Activated CD8-positive, alpha-beta T cell treated with anti-CD3 and anti-CD28 coated beads, Interleukin-2, amount 10 ng/mL, durations not matched to agents 7 days and 5 days (primary cell): ENCODE data around the gene DHRS7C. TPM values are rescaled to one million over a fixed set of nuclear protein-coding genes. Genes with fewer than 3 reads are reported as not detected.
"Not testable (repeated sequence)": the region's sequence is repeated elsewhere in the genome, so short reads cannot be mapped to it uniquely, and the experiment has no call there.

Source experiments
- ATAC-seq: fragments of 150-1000 bp; cut with Tn5 transposase; one replicate; pipeline ENCODE4 v1.10.0; 2021; ENCODE audit warnings: moderate library complexity
- CTCF ChIA-PET: fragments of 350-600 bp; sonication (Branson Sonifier 250); formaldehyde crosslinking; loops from one replicate; lab custom pipeline; 2021; ENCODE audit warnings: antibody characterized with exemption; lab: Charles Lee
- POLR2A ChIA-PET: fragments of 350-600 bp; sonication (Branson Sonifier 250); formaldehyde crosslinking; loops from one replicate; lab custom pipeline; 2021; ENCODE audit warnings: antibody characterized with exemption; lab: Charles Lee
- DNase-seq: peaks from one replicate; pipeline ENCODE4 v3.0.0-alpha.2; 2020
- H3K27ac Mint-ChIP-seq: one replicate; pipeline ENCODE4 v1.8.0; 2021; ENCODE audit warnings: mild to moderate bottlenecking, mixed read lengths
- H3K27me3 Mint-ChIP-seq: one replicate; pipeline ENCODE4 v1.8.0; 2021; ENCODE audit warnings: low read depth, mixed read lengths
- H3K36me3 Mint-ChIP-seq: one replicate; pipeline ENCODE4 v1.8.0; 2021; ENCODE audit warnings: low read depth, mixed read lengths
- H3K4me1 Mint-ChIP-seq: one replicate; pipeline ENCODE4 v1.8.0; 2021; ENCODE audit warnings: low read depth, mixed read lengths
- H3K4me3 Mint-ChIP-seq: one replicate; pipeline ENCODE4 v1.8.0; 2021; ENCODE audit warnings: mild to moderate bottlenecking, mixed read lengths
- H3K9me3 Mint-ChIP-seq: one replicate; pipeline ENCODE4 v1.8.0; 2022; ENCODE audit warnings: mixed read lengths; ENCODE audit not compliant: insufficient read depth
- total RNA-seq, 2 experiments: library from RNA; stranded (reverse); gene quantifications; one replicate each; pipeline ENCODE4 v1.2.3, GENCODE V29; 2021

Gene DHRS7C
- total RNA-seq, 2 experiments from 2014 or later, result not detected

DNA sequence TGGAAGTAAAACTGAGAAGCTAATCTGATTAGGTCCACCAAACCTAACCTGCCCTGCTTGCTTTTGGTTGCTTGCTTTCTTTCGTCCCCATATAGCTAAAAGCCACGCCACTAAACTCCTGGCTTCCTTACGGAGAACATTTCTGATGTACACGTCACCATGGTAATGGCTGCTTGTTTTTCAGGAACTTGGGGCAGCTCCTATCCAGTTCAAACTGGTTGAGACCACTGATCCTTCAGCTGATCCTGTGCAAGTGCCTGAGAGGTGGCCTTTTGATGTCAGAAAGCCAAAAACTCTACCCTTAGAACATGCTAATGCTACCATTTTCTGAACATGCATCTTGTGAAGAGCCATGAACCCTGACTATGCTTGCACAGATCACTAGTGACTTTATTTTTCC lies 14.4 kb upstream of the DHRS7C start:
- Mint-ChIP-seq H3K27ac (no peak overlapping the region), H3K4me3 (no peak overlapping the region), H3K4me1 (no peaks in the 10 kb centered on the region), H3K36me3 (no peaks in the 10 kb centered on the region), H3K27me3 (no peaks in the 10 kb centered on the region), H3K9me3 (no peaks in the 10 kb centered on the region)
- CTCF ChIA-PET, result no interaction called here
- POLR2A ChIA-PET, result no interaction called here
- ATAC-seq (no peak), DNase-seq (no peak)

DNA sequence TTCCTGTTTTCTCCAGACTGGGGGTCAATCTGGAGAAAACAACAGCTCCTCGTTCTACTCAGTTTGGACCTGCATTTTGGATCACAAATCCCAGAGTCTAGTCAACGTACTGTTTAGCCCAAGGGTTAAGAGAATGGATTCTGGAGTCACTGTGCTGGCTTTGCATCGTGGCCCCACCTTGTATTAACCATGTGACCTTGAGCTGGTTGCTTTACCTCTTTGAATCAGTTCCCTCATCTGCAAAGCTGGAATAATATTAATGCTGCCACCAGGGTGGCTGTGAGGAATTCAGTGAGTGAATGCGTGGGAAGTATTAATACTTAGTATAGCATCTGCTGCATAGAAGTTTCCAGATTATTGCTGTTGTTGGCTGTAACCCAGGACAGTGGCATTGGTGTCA lies 11.3 kb upstream of the DHRS7C start:
- DNase-seq, result no peak
- no peaks in the 10 kb centered on the region for H3K4me1 Mint-ChIP-seq
- H3K9me3 Mint-ChIP-seq, result no peaks in the 10 kb centered on the region
- CTCF ChIA-PET, result no interaction called here
- no peak overlapping the region for H3K4me3 Mint-ChIP-seq
- no peaks in the 10 kb centered on the region for H3K27me3 Mint-ChIP-seq
- ATAC-seq, result no peak
- POLR2A ChIA-PET, result no interaction called here
- no peaks in the 10 kb centered on the region for H3K36me3 Mint-ChIP-seq
- no peak overlapping the region for H3K27ac Mint-ChIP-seq

DNA sequence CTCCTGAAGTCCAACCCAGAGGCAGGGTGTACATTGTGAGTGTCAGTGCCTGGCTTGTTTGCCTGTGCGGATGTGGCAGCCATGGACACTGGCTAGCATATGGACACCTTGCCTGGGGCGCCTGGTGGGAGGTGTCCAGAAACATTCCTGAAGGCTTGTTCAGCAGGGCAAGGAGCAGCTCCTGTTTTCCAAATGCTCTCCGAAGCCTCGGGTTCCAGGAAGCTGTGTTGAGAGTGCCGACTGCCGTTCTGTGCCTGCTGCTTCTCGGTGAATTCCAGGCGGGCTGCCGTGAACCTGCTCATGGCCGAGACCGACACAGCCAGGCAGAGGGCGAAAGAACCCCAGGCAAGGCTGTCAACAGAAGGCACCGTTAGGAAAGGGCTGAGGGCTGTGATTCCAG lies 10.9 kb upstream of the DHRS7C start:
- CTCF ChIA-PET, result no interaction called here
- Mint-ChIP-seq H3K4me3 (no peak overlapping the region), H3K36me3 (no peaks in the 10 kb centered on the region), H3K9me3 (no peaks in the 10 kb centered on the region), H3K27me3 (no peaks in the 10 kb centered on the region), H3K4me1 (no peaks in the 10 kb centered on the region), H3K27ac (no peak overlapping the region)
- DNase-seq, result no peak
- POLR2A ChIA-PET, result no interaction called here
- no peak for ATAC-seq

DNA sequence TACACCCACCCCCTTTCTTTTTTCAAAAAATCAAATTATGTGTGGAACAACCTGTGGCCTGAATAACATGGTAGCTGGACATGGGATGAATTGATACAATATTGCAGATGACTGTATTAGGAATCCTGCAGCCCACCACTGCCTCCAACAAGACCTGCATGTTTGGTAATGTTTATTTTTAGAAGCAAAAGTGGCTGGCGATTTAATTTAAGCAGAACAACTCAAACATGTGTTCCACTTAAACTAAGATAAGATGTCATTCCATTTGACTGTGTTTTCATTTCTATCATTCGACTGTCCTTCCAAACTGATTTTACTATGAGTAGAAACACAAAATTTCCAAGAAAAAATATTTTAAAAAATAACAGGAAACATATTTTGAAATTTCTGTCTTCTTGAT lies 10.1 kb upstream of the DHRS7C start:
- ATAC-seq (no peak), DNase-seq (no peak)
- Mint-ChIP-seq H3K4me3 (no peak overlapping the region), H3K36me3 (no peaks in the 10 kb centered on the region), H3K27me3 (no peaks in the 10 kb centered on the region), H3K9me3 (no peaks in the 10 kb centered on the region), H3K27ac (no peak overlapping the region), H3K4me1 (no peaks in the 10 kb centered on the region)
- CTCF ChIA-PET, result no interaction called here
- POLR2A ChIA-PET, result no interaction called here

DNA sequence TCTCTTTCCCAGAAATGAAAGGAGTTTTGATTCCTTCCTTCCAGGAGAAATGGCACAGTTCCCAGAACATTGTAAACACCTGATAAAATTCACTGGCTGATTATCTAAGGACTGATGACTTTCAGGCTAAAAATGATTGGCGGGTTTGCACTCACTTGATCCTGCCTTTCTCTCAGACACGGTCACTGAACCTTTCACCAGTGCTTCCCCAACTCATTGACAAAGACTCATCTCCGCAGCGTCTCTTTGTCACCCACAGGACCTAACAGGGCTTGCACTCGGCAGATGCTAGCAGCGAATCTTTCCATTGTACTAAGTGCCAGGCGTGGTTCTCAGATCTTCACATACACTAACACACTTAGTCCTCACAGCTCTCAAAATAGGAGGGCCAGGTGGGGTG lies 7.3 kb upstream of the DHRS7C start:
- no peaks in the 10 kb centered on the region for H3K36me3 Mint-ChIP-seq
- no peak for ATAC-seq
- POLR2A ChIA-PET, result no interaction called here

DNA sequence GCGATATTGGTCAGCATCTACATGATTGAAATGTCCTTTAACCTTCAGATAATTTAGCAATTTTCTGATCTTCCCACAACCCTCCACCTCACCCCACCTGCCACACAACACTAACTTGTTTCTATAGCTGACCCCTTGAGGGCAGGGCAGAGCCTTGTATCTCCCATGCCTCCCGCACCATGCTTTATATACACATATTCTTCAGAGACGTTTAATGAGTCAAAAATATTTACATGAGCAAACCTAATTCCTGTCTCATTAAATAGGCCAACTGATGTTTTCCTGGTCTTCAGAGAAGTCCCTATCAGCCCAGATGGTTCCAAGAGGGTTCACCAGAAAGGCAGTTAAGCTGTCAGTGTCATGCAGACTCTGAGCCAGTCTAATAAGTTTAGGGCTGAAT lies 6.6 kb upstream of the DHRS7C start:
- no peak overlapping the region for H3K27ac Mint-ChIP-seq
- no peak for DNase-seq
- peaks cover 2% of the 10 kb centered on the region for H3K27me3 Mint-ChIP-seq
- H3K4me3 Mint-ChIP-seq, result no peak overlapping the region
- no peaks in the 10 kb centered on the region for H3K36me3 Mint-ChIP-seq
- CTCF ChIA-PET, result no interaction called here
- no peak for ATAC-seq
- POLR2A ChIA-PET, result no interaction called here
- no peaks in the 10 kb centered on the region for H3K9me3 Mint-ChIP-seq
- H3K4me1 Mint-ChIP-seq, result no peaks in the 10 kb centered on the region

More for the DNA sequence above, 7.3 kb upstream of the DHRS7C start:
- H3K27ac Mint-ChIP-seq, result no peak overlapping the region
- DNase-seq, result no peak
- CTCF ChIA-PET, result no interaction called here
- H3K9me3 Mint-ChIP-seq, result no peaks in the 10 kb centered on the region
- H3K27me3 Mint-ChIP-seq, result peaks cover 2% of the 10 kb centered on the region
- H3K4me3 Mint-ChIP-seq, result no peak overlapping the region
- no peaks in the 10 kb centered on the region for H3K4me1 Mint-ChIP-seq

DNA sequence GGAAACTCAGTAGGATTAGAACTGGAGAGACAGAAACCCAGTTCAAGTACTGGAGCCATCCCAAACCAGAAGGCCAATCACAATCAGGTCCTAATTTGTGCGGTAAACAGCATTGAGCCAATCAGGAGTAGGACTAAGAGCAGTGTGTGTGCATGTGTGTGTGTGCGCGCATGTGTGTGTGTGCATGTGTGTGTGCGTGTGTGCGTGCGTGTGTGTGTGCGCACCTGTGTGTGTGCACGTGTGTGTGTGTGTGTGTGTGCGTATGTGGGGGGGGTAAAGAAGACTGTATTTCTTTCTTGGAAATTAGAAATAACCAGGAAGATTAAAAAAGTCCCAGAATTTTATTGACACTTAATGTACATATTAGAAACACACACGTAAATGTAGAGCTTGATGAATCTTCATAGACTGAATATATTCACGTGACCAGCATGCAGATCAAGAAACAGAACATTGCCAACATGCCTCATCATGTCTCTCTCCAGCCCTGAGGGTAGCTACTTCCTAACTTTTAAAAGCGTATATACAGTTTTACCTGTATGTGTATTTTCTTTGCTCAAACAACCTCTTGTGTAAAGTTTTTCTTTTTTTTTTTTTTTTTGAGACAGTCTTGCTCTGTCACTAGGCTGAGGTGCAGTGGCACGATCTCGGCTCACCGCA lies 919 bp upstream of the DHRS7C start:
- POLR2A ChIA-PET, result no interaction called here
- Mint-ChIP-seq H3K27me3 (peaks cover 2% of the 10 kb centered on the region), H3K27ac (no peak overlapping the region), H3K9me3 (no peaks in the 10 kb centered on the region), H3K4me3 (no peak overlapping the region), H3K4me1 (no peaks in the 10 kb centered on the region), H3K36me3 (no peaks in the 10 kb centered on the region)
- CTCF ChIA-PET, result no interaction called here
- no peak for DNase-seq
- no peak for ATAC-seq

DNA sequence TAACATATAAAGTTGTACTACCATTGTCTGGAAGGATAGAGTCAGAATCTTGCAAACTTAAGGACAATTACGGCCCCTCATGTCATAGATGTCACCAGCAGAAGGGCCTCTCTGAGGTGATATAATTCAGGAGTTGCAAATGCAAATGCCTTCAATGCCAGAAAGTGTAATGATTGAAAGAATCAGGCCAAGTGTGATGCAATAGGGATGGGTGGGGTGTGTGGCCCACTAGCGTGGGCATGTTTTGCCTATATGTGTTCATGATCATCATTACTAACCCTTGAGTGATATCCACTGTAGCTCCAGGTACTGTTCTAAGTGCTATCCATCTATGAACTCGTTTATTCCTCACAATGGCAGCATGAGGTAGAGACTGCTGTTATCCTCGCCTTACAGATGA lies 1.1 kb downstream of the DHRS7C start:
- no peaks in the 10 kb centered on the region for H3K36me3 Mint-ChIP-seq
- no peaks in the 10 kb centered on the region for H3K9me3 Mint-ChIP-seq
- ChIA-PET POLR2A (no interaction called here), CTCF (no interaction called here)
- ATAC-seq (no peak), DNase-seq (no peak)
- no peak overlapping the region for H3K4me3 Mint-ChIP-seq
- H3K4me1 Mint-ChIP-seq, result no peaks in the 10 kb centered on the region
- no peak overlapping the region for H3K27ac Mint-ChIP-seq
- H3K27me3 Mint-ChIP-seq, result peaks cover 2% of the 10 kb centered on the region

DNA sequence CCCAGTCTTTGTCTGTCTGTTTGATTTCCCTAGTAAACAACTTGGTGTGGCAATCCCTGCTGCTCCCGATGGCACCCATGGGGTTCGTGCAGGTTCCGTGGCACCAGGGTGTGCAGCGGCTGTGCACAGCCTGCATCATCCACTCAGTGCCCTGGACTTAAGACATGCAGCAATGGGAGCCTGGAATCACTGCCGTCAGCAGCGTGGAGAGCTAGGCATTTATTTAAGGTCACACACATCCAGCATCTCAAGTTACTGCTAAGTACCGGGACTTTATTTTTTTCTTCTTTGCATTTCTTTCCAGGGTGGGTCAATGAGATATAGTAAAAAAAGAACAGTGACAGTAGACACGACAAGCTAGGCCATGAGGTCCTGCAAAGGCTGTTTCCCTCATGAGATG lies 2.8 kb downstream of the DHRS7C start:
- Mint-ChIP-seq H3K36me3 (no peaks in the 10 kb centered on the region), H3K27me3 (no peaks in the 10 kb centered on the region), H3K4me1 (no peaks in the 10 kb centered on the region), H3K4me3 (no peak overlapping the region), H3K27ac (no peak overlapping the region), H3K9me3 (no peaks in the 10 kb centered on the region)
- ATAC-seq (no peak), DNase-seq (no peak)
- ChIA-PET CTCF (interaction anchor here (1.4 kb wide), 1 partner anchor 20 kb away, joined by 4 read pairs; no protein-coding TSS in a partner anchor), POLR2A (no interaction called here)

DNA sequence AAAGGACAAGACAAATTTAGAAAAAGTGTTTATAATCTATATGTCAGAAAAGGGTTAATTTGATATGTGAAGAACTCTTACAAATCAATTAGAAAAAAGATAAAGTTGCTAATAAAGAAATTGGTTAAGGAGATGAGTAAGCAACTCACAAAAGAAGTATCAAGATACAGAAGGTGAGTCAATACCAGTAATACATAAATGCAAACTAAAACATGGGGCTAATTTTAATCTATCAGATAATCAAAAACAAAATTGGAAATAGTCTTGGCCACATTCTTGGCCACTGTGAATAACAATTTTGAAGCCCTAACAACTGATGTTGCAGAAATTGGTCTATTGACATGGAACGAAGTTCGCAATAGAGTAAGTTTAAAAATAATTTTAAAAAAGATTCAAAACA lies 6.8 kb downstream of the DHRS7C start:
- ATAC-seq (no peak), DNase-seq (no peak)
- ChIA-PET CTCF (no interaction called here), POLR2A (no interaction called here)
- Mint-ChIP-seq H3K4me1 (no peaks in the 10 kb centered on the region), H3K36me3 (no peaks in the 10 kb centered on the region), H3K4me3 (no peak overlapping the region), H3K27me3 (no peaks in the 10 kb centered on the region), H3K27ac (no peak overlapping the region), H3K9me3 (no peaks in the 10 kb centered on the region)

DNA sequence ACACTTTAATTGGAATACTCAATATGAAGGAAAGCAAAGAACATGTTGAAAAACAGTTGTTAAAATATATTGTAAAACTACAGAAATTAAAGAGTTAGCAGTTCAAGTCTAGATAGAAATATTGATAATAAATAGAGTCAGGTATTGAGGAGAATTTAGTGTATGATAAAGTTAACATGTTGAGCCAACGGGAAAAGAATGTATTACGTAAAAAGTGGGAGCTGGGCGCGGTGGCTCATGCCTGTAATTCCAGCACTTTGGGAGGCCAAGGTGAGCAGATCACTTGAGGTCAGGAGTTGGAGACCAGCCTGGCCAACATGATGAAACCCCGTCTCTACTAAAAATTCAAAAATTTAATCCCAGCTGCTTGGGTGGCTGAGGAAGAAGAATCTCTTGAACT lies 7.9 kb downstream of the DHRS7C start:
- H3K27ac Mint-ChIP-seq, ATAC-seq, H3K9me3 Mint-ChIP-seq, H3K36me3 Mint-ChIP-seq, CTCF ChIA-PET, H3K27me3 Mint-ChIP-seq, H3K4me1 Mint-ChIP-seq, POLR2A ChIA-PET, DNase-seq, H3K4me3 Mint-ChIP-seq: not testable (repeated sequence)

DNA sequence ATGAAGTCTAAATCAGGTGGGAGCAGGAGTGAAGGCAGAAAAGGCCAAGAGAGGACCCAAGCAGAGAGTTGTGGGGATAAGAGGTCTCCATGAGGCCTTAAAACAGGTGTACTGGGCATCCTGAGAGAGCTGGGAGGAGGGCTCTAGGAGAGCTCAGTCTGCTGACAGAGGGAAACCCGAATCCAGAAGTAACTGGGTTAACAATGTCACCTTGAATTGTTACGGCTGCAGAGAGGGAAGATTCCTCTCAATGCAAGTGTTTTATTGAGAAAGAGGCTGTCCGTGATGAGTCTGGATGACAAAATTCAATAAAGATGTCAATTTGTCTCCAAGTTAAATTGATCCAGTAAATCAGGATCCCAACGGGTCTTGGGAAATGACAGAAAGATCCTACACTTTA lies 8.3 kb downstream of the DHRS7C start:
- Mint-ChIP-seq H3K9me3 (no peaks in the 10 kb centered on the region), H3K4me1 (no peaks in the 10 kb centered on the region), H3K36me3 (no peaks in the 10 kb centered on the region), H3K27me3 (no peaks in the 10 kb centered on the region), H3K4me3 (no peak overlapping the region), H3K27ac (no peak overlapping the region)
- ATAC-seq (no peak), DNase-seq (no peak)
- CTCF ChIA-PET, result no interaction called here
- POLR2A ChIA-PET, result no interaction called here

DNA sequence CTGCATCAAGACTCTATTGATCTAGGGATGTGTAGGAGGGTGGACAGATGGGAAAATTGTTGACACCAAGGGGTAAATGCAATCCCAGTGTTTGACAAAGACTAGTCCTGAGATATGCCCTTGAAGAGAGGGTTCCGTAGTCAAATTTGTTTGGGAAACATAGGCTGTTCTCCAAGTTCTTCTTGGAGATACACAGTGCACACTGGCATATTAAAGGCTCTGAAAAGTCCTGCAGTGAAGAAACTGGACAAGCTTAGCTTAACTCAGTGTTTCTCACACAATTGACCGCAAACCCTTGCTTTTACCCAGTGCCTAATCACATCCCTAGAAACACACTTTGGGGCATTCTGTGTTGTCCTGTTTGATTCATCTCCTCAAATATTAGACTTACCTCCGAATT lies 10.8 kb downstream of the DHRS7C start:
- ChIA-PET POLR2A (no interaction called here), CTCF (no interaction called here)
- Mint-ChIP-seq H3K4me1 (no peaks in the 10 kb centered on the region), H3K27me3 (no peaks in the 10 kb centered on the region), H3K36me3 (no peaks in the 10 kb centered on the region), H3K27ac (no peak overlapping the region), H3K4me3 (no peak overlapping the region), H3K9me3 (no peaks in the 10 kb centered on the region)
- DNase-seq (no peak), ATAC-seq (no peak)
